Stimulated activated CD8-positive, alpha-beta memory T cell treated with anti-CD3 and anti-CD28 coated beads, Interleukin-15, amount 100 ng/mL, for 1 hour (primary cell): ENCODE data around the gene MIP.
"Not testable (repeated sequence)": the region's sequence is repeated elsewhere in the genome, so short reads cannot be mapped to it uniquely, and the experiment has no call there.

Experiments used
- DNase-seq: peaks from one replicate; pipeline ENCODE4 v3.0.0-alpha.2; 2020; ENCODE audit warnings: low read depth

MIP gene

DNA sequence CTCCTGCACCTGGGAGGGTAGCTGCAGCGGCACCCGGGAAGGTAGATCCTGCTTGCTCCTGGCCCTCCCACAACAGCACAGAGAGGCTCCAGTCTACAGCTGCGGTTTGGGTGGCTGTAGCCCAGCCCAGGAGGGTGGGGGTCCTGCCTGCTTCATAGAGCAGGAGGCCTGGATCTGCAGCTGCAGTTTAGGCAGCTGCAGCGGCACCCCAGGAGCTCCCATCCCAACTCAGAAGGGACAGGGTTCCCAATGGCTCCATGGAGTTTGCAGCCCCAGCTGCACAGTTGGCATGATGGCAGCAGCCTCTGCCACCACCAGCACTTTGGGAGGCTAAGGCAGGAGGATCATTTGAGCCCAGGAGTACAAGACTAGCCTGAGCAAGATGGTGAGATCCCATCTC lies 43.7 kb downstream of the MIP start:
- no peak for DNase-seq

DNA sequence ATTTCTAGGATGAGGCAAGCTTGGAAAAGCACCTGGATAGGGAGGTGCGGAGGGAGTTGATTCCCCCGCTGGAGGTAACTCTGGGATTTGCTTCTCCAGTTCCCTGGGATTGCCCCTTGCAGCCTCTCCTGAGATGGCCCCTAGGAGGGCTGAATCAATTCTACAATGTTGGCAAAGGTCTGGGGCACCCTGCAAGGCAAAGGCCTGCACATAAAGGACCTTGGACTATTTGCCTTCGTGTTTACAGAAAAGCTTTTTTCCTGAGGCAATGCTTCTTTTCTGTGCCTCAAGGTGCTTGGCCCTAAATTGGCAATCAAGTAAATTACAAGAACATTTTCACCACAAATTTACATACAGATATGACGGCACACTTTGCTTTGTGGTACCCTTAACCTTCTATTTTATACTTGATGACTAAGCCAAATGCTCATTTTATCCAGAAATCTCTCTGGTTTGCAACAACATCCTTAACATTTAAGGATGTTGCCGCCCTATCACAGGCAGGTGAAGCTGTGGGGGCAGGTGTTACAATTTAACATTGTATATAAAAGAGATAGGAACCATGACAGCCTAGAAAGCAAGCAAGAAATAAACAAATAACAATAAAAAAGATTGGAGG lies 45.5 kb downstream of the MIP start:
- DNase-seq = no peak

DNA sequence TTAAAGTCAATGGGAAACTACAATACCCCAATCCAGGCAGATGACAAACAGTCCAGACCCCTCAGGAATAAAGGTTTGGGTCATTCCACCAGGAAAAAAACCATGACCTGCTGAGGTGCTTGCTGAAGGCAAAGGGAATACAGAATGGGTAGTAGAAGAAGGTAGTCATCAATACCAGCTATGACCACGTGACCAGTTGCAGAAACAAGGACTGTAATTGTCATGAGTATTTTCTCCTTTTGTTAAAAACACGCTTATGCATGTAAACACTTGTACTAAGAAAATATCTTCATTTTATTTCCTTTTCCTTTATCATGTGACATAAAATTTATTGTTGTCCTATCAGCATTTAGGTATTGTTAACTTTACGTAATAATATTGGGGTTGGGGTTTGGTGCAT lies 50.2 kb downstream of the MIP start:
- not testable (repeated sequence) for DNase-seq

DNA sequence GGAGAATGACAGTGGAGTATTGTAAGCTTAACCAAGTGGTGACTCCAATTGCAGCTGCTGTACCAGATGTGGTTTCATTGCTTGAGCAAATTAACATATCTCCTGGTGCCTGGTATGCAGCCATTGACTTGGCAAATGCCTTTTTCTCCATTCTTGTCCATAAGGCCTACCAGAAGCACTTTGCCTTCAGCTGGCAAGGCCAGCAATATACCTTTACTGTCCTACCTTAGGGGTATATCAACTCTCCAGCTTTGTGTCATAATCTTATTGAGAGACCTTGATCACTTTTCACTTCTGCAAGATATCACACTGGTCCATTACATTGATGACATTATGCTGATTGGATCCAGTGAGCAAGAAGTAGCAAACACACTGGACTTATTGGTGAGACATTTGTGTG lies 52.8 kb downstream of the MIP start:
- not testable (repeated sequence) for DNase-seq

DNA sequence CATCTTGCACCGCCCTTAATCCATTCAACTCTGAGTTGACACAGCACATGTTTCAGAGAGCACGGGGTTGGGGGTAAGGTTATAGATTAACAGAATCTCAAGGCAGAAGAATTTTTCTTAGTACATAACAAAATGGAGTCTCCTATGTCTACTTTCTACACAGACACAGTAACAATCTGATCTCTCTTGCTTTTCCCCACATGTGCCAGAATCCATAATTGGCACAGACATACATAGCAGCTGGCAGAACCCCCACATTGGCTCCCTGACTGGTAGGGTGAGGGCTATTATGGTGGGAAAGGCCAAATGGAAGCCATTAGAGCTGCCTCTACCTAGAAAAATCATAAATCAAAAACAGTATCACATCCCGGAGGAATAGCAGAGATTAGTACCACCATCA lies 53.3 kb downstream of the MIP start:
- not testable (repeated sequence) for DNase-seq
